ENCODE measurements around the gene MECR. TPM values are rescaled to one million over a fixed set of nuclear protein-coding genes. Genes with fewer than 3 reads are reported as not detected.

Gene MECR
- polyA plus RNA-seq, 1 experiment = 35.6 TPM

GRCh38 chr1:29243871-29244200 is 13.1 kb upstream of the MECR start:
- CTCF ChIA-PET = interaction anchor here (1.1 to 1.5 kb wide), 4 partner anchors 12 to 1136 kb away, joined by 3 to 10 read pairs (median 3); no protein-coding TSS in a partner anchor
- no peak for DNase-seq (ENCODE audit: low read depth)
- no peaks in the 10 kb centered on the region; the same call in 1 of the 2 replicates for H3K36me3 ChIP-seq (ENCODE audit: control insufficient read depth, insufficient read depth, low read length)
- no peaks in the 10 kb centered on the region for H3K27me3 ChIP-seq (ENCODE audit: control insufficient read depth, insufficient read depth, low read length)
- H3K4me3 ChIP-seq (ENCODE audit: low read depth, low read length) = no peak overlapping the region
- POLR2A ChIA-PET = no interaction called here
- TF ChIP-seq, protein P1, sequence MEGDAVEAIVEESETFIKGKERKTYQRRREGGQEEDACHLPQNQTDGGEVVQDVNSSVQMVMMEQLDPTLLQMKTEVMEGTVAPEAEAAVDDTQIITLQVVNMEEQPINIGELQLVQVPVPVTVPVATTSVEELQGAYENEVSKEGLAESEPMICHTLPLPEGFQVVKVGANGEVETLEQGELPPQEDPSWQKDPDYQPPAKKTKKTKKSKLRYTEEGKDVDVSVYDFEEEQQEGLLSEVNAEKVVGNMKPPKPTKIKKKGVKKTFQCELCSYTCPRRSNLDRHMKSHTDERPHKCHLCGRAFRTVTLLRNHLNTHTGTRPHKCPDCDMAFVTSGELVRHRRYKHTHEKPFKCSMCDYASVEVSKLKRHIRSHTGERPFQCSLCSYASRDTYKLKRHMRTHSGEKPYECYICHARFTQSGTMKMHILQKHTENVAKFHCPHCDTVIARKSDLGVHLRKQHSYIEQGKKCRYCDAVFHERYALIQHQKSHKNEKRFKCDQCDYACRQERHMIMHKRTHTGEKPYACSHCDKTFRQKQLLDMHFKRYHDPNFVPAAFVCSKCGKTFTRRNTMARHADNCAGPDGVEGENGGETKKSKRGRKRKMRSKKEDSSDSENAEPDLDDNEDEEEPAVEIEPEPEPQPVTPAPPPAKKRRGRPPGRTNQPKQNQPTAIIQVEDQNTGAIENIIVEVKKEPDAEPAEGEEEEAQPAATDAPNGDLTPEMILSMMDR (IDR thresholded peaks at IDR 0.05; ENCODE audit: insufficient read depth, low read depth, low read length) = no peak

- TF ChIP-seq, protein P1 (IDR thresholded peaks at IDR 0.05; ENCODE audit: insufficient read depth, low read depth, low read length) = no peak
- POLR2A ChIA-PET = no interaction called here
- DNase-seq (ENCODE audit: low read depth) = no peak
- Histone ChIP-seq H3K27me3 (ENCODE audit: control insufficient read depth, insufficient read depth, low read length) (no peaks in the 10 kb centered on the region), H3K36me3 (ENCODE audit: control insufficient read depth, insufficient read depth, low read length) (no peaks in the 10 kb centered on the region; the same call in 1 of the 2 replicates), H3K4me3 (ENCODE audit: low read depth, low read length) (no peak overlapping the region)
- CTCF ChIA-PET = interaction anchor here (1.1 to 1.5 kb wide), 3 partner anchors 12 to 1137 kb away, joined by 3 to 10 read pairs (median 3); no protein-coding TSS in a partner anchor
Measured at GRCh38 chr1:29243023-29243870, 12.5 kb upstream of the MECR start.

GRCh38 chr1:29240986-29241385 is 10.3 kb upstream of the MECR start:
- TF ChIP-seq, protein P1 (IDR thresholded peaks at IDR 0.05; ENCODE audit: insufficient read depth, low read depth, low read length) = no peak
- ChIA-PET POLR2A (no interaction called here), CTCF (interaction anchor here (0.7 to 1.9 kb wide), 6 partner anchors 8 to 846 kb away, joined by 3 to 11 read pairs (median 3); no protein-coding TSS in a partner anchor)
- no peak overlapping the region for H3K4me3 ChIP-seq (ENCODE audit: low read depth, low read length)
- H3K27me3 ChIP-seq (ENCODE audit: control insufficient read depth, insufficient read depth, low read length) = no peaks in the 10 kb centered on the region
- H3K36me3 ChIP-seq (ENCODE audit: control insufficient read depth, insufficient read depth, low read length) = no peaks in the 10 kb centered on the region
- DNase-seq (ENCODE audit: low read depth) = no peak

DNA sequence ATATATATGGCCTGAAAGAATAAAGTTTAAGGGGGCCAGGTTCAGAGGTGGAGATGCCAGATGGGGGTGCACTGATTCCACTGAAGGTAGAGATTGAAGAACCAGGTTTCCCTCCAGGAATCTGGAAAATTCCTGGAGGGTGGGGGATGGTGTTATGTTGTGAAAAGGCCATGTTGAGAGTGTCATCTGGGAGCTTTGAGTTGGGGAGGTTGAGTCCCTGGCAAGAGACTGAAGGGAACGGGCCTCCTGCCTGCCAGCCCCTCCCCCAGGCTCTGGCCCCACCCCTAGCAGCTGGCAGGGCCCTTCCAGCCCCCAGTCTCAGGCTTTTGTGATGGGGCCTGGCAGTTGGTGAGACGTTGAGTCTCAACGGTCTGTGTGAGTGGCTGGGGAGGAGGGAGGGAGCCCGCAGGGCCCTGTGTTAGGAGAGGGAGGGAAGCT is 9.7 kb upstream of the MECR start:
- TF ChIP-seq, protein P1 (IDR thresholded peaks at IDR 0.05; ENCODE audit: insufficient read depth, low read depth, low read length) = peak; percentile 23; the same call in 1 of the 2 replicates
- ChIA-PET POLR2A (no interaction called here), CTCF (interaction anchor here (0.7 to 1.9 kb wide), 9 partner anchors 9 to 846 kb away, joined by 3 to 11 read pairs (median 3); no protein-coding TSS in a partner anchor)
- Histone ChIP-seq H3K36me3 (ENCODE audit: control insufficient read depth, insufficient read depth, low read length) (no peaks in the 10 kb centered on the region), H3K27me3 (ENCODE audit: control insufficient read depth, insufficient read depth, low read length) (no peaks in the 10 kb centered on the region), H3K4me3 (ENCODE audit: low read depth, low read length) (no peak overlapping the region)
- DNase-seq (ENCODE audit: low read depth) = no peak

DNA sequence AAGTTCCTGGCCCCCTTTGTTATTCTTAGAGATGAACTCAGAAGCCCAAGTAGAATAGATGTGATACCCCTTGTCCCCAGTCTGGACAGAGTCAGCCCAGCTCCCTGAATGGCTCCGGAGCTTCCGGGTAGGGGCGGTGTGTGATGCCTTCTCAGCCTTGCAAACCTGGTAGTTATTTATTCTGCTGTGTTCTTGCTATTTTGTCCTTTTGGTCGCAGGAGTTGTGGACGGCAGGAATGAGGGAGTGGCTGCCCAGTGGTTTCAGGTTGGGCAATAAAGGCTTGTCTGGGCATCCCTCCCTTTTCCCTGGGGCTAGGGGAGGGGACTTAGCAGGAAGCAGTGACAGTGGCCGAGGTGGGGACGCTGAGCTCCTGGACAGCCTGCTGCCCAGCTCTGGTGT is 8.4 kb upstream of the MECR start:
- Histone ChIP-seq H3K4me3 (ENCODE audit: low read depth, low read length) (no peak overlapping the region), H3K27me3 (ENCODE audit: control insufficient read depth, insufficient read depth, low read length) (no peaks in the 10 kb centered on the region), H3K36me3 (ENCODE audit: control insufficient read depth, insufficient read depth, low read length) (no peaks in the 10 kb centered on the region)
- CTCF ChIA-PET = interaction anchor here (0.6 to 2.5 kb wide), 11 partner anchors 19 to 1469 kb away, joined by 3 to 11 read pairs (median 3); no protein-coding TSS in a partner anchor
- DNase-seq (ENCODE audit: low read depth) = peak; percentile 42
- TF ChIP-seq, protein P1 (IDR thresholded peaks at IDR 0.05; ENCODE audit: insufficient read depth, low read depth, low read length) = no peak
- POLR2A ChIA-PET = no interaction called here
